Hepatocyte (in vitro differentiated cells): Measurements from ENCODE around the gene PRMT3.

Source experiments
- CTCF ChIP-seq: fragments of 200-600 bp; sonication (generic); IDR thresholded peaks from 2 replicates; pipeline ENCODE4 v1.5.1; 2016; ENCODE audit warnings: antibody characterized with exemption, mild to moderate bottlenecking; ENCODE audit not compliant: poor library complexity
- EZH2 ChIP-seq: fragments of 200-600 bp; sonication (generic); IDR thresholded peaks from 2 replicates; pipeline ENCODE4 v1.6.1; 2016; ENCODE audit warnings: antibody characterized with exemption, mild to moderate bottlenecking, borderline replicate concordance
- EZH2phosphoT487 ChIP-seq: fragments of 200-600 bp; sonication (generic); IDR thresholded peaks from one replicate; pipeline ENCODE4 v1.6.1; 2018; ENCODE audit warnings: antibody characterized with exemption, mild to moderate bottlenecking, low read depth, moderate library complexity; ENCODE audit not compliant: unreplicated experiment, severe bottlenecking

- no peak for TF ChIP-seq CTCF
- no peak for TF ChIP-seq EZH2phosphoT487
- no peak for TF ChIP-seq EZH2
Measured at GRCh38 chr11:20470348-20470747, 82.8 kb downstream of the PRMT3 start.
